Measurements from ENCODE around the gene MOGAT1.
A peak's percentile ranks its signal among the peaks of the same experiment; 100 is the strongest.

MOGAT1 gene, protein sequence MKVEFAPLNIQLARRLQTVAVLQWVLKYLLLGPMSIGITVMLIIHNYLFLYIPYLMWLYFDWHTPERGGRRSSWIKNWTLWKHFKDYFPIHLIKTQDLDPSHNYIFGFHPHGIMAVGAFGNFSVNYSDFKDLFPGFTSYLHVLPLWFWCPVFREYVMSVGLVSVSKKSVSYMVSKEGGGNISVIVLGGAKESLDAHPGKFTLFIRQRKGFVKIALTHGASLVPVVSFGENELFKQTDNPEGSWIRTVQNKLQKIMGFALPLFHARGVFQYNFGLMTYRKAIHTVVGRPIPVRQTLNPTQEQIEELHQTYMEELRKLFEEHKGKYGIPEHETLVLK

DNA sequence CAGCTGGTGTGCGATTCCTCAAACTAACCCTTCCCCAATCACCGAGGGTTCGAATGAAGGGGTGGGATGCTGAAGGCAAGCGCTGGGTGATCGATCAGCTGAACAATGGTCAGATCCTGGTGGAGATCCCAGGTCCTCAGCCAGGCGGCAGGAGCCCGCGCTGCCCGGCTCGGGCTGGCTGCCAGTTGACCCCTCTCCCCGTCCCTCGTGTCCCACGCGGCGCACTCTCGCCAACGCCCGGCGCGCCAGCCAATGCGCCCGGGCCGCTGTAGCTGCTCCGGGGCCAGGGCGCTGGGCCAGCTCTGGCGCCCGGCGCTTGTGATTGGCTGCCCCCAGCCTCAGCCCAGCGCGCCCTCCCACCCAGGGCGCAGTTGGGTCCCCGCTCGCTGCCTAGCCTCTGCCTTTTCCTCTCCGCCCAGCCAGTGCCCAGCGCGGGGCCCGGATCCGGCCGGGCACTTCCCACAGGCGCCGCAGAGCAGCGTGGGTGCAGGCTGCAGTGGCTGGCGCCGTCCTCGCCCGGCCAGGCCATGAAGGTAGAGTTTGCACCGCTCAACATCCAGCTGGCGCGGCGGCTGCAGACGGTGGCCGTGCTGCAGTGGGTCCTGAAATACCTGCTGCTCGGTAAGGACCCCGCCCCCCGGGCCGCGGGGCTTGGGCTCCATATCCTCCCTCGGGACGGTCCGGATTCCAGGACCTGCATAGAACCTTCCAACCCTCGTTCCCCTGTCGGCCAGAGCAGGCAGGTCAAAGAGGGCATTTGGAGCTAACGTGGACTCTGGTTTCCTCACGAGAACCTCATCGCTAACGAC is at the start of gene MOGAT1:
MOGAT1 (plus strand) TSS at position 400 of the 809 bp plus-strand sequence; CDS start at position 528, 128 bp downstream.
- DNase-seq: no peak

DNA sequence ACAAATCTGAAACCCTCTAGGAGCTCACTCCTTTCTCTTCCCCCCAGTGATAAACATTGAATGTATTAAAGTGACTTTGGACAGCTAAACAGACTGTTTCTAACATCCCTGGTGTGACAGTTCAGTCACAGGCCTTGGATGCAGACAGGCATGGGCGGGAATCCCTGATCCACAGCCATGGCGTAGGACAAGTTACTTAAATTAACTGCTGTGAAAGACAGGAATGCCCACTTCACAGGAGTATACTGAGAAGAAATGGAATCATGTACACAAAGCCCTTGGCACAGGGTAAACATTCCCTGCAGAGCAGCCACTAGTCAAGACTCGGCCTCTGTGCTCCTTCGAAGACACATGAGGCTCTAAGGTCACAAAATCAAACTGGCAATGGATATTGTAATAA is 49.6 kb upstream of the MOGAT1 start:
- DNase-seq: no peak

DNA sequence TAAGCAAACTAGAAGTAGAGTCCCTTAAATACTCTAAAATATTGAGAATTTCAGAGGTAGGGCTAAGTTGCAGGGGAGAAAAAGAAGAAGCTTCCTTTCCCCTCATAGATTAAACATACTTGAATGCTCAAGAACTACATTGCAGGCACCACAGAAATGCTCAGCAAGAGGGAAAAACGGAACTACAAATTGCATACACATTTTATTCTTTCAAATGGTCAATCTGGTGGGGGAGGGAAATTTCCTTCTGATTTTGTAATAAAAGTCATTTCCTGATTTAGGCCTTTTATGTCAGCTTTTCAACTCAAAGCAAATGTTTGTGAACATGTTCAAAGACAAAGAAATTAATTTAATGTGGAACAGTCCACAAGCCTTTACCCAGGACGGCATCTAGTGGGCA is 48.5 kb upstream of the MOGAT1 start:
- no peak for DNase-seq

DNA sequence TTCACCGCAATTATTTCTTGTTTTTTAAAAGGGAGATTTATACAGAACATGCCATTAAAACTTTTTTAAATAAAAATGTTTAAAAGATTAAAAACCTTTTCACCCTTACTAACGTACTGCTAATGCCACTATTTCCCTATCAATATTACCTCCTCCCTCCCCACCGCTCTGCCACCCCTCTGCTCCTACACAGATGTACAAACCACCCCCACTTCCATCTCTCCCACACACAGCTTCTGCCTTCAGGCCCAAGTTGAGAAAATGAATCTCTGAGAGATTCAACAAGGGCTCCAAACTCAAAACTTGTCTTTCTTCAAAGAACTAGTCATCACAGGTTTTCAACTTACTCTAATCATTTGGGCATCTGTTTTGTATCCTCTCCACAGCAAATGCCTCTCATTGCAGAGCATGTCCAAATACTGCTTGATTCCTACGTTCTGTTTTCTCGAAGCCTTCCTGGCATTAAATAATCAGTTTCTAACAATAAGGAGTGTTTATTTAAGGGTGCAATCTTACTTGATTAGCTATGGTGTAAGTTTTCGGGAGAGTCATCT is 47.6 kb upstream of the MOGAT1 start:
- DNase-seq: no peak

DNA sequence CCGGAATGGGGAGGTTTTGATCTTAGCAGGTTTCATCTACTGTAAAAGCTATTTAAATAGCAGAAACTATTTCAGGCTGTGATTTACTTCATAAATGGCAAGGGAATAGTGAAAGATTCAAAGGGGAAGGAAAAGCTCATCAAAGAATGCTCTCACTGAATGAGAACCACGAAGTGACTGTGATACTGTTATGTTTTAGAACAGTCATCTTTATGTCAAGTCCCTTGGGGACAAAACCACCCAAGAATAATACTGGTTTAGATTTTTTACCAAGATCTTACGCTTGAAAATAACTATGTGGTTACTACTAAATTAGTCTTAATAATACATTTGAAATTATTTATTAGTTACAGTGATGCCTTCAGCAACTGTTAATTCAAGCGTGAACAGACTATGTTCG is 43.7 kb upstream of the MOGAT1 start:
- DNase-seq: no peak

DNA sequence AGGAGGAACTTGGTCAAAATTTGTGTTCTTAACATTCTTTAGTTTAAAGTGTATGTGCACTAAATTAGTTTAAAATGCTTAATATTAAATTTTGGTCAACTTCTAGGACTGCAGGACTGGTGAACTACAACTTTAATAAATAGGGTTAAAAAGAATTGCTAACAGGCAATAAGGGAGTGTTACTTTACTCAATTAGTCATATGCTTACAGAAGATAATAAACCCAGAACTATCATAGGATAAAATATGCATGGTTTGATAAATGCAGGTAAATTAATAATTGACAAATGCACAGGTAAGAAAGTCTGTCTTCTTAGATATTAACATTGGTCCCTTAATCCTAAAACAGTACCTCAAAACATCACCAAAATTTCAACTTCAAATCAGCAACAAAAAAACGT is 36.2 kb upstream of the MOGAT1 start:
- DNase-seq: no peak

DNA sequence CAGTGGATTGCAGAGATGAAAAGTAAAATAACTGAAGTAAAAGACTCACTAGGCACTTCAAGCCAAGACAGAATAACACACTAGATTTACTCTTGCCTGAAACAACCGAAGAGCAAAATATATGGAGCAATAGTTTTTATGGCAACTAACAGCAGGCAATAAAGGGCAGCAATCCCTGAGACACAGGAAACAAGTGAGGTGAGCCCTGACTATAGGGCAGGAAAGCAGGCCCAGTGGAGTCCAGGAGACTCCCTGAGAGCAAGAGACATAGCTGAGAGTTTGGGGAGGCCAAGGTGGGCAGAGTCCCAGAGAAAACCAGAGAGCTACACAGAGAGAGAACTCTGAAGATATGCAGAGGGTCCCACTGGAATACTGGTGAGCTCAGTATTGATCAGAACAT is 34.4 kb upstream of the MOGAT1 start:
- no peak for DNase-seq

DNA sequence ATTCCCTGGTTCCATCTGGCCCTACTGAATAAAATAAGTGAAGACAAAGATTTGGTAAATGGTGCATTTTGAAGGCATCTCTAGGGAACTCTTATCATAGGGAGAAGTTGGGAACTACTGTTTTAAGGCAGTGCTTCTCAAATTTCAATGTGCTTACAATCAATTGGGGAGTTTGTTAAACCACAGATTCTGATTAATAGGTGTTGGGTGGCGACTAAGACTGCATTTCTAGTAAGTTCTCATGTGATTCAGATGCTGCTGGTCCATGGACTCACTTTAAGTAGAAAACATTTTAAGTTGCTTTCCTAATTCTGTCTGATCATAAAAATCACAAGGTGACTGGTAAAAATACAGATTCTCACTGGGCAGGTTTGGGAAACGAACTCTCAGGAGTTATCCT is 30.1 kb upstream of the MOGAT1 start:
- no peak for DNase-seq

DNA sequence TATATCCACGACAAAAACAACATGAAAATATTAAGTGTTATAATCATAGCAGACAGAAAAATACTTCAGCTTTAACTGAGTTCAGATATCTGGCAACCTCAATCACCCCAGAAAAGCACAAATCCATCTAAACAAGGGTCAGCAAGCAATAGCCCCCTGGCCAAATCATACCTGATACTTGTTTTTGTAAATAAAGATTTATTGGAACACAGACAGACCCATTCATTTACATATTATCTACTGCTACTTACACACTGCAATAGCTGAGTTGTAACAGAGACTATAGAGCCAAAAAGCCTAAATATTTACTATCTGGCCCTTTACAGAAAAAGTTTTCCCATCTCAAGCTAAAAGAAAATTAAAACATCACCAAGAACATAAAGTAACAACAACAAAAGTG is 28.3 kb upstream of the MOGAT1 start:
- DNase-seq: no peak

DNA sequence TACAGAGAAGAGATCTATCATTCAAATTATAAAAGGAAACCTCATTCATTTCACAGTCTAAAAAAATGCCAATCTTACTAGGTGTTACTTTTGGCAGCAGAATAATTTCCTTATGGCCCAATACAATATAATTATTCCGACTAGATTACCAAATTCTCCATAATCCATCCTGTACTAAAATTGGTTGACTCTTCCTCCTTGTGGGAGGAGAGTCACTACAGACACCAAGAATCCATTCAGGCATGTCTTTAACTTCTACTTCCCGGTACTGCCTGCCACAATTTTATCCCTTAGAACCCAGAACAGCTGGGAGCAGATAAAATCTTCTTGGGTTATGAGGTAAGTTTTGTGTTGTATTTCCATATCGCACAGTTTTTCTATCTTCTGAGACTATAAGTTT is 25.4 kb upstream of the MOGAT1 start:
- DNase-seq: no peak

DNA sequence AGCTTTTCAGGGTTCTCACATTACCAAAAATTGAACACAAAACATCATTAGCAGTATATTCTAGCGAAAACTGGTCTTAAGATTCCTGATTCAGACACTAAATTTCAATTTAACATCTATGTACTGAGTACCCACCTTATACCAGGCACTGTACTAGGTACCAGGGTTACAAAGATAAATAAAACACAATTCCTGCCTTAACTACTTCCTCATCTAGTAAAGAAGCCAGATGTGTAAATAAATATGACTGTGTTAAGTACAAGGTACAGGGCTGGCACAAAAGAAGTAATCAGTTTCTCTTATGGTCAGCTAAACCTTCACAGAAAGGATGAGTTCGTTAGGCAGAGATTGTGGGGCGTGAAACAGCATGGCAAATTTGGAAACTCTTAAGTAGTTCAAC is 21.7 kb upstream of the MOGAT1 start:
- no peak for DNase-seq

DNA sequence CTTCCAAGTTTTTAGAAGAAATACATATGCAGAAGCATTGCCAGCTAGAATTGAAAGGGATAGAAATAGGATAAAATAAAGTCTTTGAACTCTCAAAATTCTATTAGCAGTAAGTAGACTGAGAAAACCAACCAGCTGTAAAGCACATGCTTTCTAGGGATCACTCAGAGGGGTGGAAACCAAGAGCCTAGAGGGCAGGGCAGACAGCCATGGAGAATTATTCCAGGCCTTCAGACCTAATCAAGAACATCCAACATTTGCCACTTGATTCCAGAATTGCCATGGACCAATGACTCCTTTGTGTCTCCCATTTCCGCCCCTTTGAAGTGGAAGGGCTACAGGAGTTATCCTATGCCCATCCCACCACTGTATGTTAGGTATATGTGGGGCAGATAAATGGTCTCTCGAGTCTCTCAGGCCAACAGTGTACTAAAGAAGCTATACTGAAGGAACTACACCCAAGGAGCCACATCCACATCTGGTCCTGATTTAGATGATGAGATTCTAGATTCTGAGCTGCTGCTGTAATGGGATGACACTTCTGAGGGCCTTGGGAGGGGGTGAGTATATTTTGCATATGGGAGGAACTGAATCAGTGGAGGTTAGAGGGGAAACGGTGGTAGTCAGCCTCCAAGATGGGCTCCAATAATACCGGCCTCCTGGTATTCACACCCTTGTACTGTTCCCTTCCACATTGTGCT is 19.6 kb upstream of the MOGAT1 start:
- no peak for DNase-seq

DNA sequence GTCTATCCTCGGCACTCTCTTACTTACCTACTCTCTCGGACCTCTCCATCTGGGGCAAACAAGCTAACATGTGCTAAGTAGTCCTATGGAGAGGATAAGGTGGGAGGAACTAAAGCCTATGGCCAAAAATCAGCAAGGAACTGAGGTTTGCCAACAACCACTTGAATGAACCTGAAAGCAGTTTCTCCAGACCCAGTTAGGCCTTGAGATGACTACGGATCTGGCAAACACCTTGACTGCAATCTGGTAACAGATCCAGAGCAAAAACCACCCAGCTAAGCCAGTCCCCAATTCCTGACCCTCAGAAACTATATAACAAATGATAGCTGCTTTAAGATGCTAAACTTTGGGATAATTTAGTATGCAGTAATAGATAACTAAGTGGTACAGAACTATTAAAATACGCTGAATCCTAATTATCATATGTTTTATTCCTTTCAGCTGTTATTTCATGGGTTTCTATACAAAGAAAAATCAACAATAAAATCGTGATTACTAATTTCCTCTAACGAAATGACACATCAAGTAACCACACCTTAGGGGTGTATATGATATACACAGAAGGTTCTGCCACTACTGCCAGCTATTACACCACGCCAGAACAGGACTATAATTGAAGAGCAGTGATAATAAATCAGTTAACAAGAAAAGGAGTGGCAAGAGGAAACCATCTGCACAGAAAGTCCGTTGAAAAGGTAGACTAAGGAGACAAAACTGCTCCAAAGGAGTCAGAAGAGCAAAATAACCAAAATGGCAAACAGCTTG is 18.8 kb upstream of the MOGAT1 start:
- DNase-seq: no peak

DNA sequence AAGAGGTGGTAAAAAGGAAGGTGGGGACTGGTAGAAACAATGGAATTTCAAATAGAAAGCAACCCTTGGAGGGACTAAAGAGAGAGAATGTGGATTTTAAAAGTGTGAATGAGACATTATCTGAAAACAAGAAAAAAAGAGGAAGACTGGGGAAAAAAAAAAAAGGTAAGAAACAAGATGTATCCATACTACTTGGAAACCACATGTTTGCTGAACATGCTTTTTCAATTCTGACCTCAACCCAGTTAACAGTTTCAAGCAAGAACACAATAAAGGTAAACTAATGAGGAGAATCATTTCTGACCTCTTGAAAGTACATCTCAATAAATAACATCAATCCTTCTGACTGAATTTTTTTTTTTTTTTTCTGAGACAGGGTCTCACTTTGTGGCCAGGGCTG is 18.2 kb upstream of the MOGAT1 start:
- no peak for DNase-seq

DNA sequence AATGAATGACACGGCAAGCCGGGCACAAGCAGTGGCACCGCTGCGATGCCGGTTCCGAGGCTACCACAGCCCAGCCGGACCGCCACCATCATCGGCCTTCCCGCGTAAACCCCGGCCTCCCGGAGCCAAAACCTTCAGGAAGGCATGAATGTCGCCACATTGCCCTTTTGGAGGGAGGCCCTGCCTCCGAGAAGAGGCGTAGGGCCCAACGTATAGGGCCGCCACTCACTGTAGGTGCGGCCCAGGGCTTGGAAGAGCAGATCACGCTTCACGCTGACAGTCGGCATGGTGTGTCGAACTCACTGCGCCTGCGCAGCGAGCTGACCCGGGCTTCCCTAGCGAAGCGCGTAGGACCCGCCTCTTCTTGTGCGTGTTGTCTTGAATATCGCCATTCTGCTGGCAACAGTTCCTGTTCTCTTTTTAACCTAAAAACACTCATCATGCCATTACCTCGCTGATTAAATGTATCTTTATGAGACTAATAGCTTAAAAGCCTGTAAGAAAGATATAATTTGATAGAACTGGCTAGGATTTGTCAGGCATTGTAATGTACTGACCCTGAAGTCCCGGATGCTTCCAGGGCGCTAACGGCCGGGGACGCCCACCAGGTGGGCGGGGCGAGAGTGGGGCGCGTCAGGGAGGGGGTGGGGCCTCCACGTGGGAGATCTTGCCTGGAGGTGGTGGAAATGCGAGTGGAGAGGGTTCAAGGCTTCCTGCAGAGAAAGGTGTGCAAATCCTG is 15.5 kb upstream of the MOGAT1 start, which contains the start of gene FARSB:
FARSB (minus strand) TSS at position 306 of the 739 bp plus-strand sequence; CDS start at position 287, 19 bp downstream.
- peak; percentile 91 for DNase-seq

DNA sequence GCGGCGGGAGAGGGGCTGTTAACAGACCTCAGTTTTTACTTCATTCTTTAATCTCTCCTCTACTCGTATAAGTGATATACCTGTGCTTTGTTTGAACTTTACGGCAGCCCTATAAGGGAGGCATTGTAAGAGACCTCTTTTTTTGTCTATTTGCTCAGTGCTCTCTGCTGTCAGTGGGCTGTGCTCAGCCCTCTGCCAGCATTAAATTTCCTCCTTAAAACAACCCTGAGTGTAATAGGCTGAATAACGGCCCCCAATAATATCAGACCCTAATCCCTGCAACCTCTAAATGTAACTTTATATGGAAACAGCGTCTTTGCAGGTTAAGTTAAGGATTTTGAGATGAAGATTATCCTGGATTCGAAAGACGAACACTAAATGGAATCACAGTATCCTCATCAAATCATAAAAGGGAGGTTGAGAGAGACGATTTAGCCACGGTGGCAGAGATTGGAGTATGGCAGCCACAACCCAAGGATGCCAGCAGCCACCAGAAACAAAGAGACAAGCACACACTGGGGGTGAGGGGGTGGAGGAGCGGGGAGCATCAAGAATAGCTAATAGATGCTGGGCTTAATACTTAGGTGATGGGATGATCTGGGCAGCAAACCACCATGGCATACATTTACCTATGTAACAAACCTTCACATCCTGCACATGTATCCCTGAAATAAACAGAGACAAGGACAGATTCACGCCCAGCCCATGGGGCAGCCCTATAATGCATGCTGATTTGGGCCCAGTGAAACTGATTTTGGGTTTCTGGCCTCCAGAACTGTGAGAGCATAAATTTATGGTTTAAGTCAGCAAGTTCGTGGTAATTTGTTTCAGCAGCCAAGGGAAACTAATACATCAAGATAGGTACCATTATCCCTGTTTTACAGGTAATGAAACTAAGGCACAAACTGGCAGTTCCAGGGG is 14.7 kb upstream of the MOGAT1 start:
- no peak for DNase-seq

DNA sequence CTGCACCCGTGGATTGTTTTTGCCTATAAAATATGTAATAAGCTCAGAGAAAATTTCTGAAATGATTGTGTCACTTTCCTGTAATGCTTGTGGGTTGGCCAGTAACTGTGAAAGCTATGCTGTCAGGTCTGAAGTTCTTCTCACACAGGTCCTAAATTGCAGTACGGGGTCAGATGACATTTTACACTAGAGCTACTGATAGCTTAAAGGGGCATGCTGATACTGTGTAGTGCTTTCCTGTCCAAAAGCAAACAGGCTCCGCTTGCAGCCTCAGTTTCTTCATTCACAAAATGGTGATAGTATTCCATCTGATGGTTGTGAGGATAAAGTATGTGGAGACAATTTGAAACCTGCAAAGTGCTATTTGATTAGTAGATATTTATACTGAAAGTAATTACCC is 8.0 kb upstream of the MOGAT1 start:
- DNase-seq: no peak

DNA sequence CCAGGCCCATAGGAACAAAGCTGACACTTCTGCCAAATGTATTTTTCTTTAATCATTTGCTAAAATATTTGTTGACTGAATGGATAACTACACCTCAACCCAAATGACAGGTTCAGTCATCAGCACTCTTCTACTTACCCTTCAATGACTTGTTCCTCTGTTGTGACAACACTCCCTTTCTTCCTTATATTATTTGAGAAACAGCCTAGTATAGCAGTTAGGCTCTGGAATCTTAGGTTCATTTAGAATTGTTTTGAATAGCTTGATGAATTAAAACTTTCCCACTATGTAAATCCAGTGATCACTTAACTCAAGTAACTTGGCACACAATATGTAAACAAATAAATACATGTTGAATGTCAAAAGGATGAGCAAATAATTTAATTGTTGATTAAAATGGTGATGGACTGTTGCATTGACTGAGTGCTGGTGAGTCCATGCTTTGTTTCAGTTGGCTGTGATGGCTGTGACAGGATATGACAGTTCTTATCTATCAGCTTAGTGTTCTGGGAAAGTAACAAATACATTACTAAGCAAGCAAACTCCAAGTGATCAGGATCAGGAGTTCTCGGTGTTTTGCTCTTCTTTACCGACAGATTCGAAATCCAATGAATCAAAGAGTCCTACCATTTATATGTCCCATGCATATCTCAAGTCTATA is 2.8 kb upstream of the MOGAT1 start:
- no peak for DNase-seq

DNA sequence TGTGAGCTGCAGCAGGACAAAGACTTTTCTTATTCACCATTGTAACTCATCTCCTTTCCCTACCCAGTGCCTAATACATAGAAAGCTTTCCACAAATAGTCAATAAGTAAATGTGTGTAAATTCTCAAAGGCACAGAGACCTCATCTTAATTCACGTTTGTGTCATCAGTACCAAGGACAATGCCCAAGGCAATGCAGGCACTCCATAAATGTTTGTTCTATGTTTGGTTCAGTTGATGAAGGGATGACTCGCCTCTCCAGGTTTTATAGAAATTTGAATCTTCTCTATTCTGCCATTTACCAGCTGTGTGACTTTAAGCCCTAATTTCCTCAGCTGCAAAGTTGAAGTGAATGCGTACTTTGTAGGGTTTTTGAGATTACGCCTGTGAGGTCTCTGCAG is 2.1 kb upstream of the MOGAT1 start:
- no peak for DNase-seq

Measured in activated gamma-delta T cell treated with Interleukin-2 at 50 U/mL for 16 hours (primary cell).